Activated gamma-delta T cell (primary cell): ENCODE results near the gene KIF11.
"Not testable (repeated sequence)": the region's sequence is repeated elsewhere in the genome, so short reads cannot be mapped to it uniquely, and the experiment has no call there.

Experiments used
- DNase-seq: peaks from one replicate; lab custom pipeline; 2025; lab: John Stamatoyannopoulos, UW

KIF11 gene

GRCh38 chr10:92590623-92591549 lies 2.0 kb upstream of the KIF11 start:
- no peak for DNase-seq

GRCh38 chr10:92591550-92592022 lies 1.3 kb upstream of the KIF11 start:
- DNase-seq: peak; percentile 84

- no peak for DNase-seq
Measured at GRCh38 chr10:92593619-92594588, 974 bp downstream of the KIF11 start.

GRCh38 chr10:92595505-92595904 lies 2.6 kb downstream of the KIF11 start:
- DNase-seq: no peak

GRCh38 chr10:92598321-92598720 lies 5.4 kb downstream of the KIF11 start:
- no peak for DNase-seq

GRCh38 chr10:92604841-92605240 lies 11.9 kb downstream of the KIF11 start:
- DNase-seq: no peak

- DNase-seq: no peak
Measured at GRCh38 chr10:92615515-92615914, 22.6 kb downstream of the KIF11 start.

- no peak for DNase-seq
Measured at GRCh38 chr10:92619368-92619767, 26.4 kb downstream of the KIF11 start.

GRCh38 chr10:92627845-92628480 lies 35.0 kb downstream of the KIF11 start:
- DNase-seq: no peak

- no peak for DNase-seq
Measured at GRCh38 chr10:92629945-92630344, 37.0 kb downstream of the KIF11 start.

- DNase-seq: no peak
Measured at GRCh38 chr10:92638037-92638436, 45.1 kb downstream of the KIF11 start.

- no peak for DNase-seq
Measured at GRCh38 chr10:92640107-92640506, 47.2 kb downstream of the KIF11 start.

GRCh38 chr10:92641492-92641891 lies 48.6 kb downstream of the KIF11 start:
- no peak for DNase-seq

- DNase-seq: no peak
Measured at GRCh38 chr10:92644921-92645320, 52.0 kb downstream of the KIF11 start.

GRCh38 chr10:92650864-92651263 lies 57.9 kb downstream of the KIF11 start:
- DNase-seq: not testable (repeated sequence)

GRCh38 chr10:92655426-92655825 lies 62.5 kb downstream of the KIF11 start:
- DNase-seq: no peak

- no peak for DNase-seq
Measured at GRCh38 chr10:92656266-92656961, 63.5 kb downstream of the KIF11 start.

GRCh38 chr10:92657024-92657423 lies 64.1 kb downstream of the KIF11 start:
- no peak for DNase-seq

- no peak for DNase-seq
Measured at GRCh38 chr10:92662848-92663247, 69.9 kb downstream of the KIF11 start.

GRCh38 chr10:92664322-92664721 lies 71.4 kb downstream of the KIF11 start:
- DNase-seq: no peak

- no peak for DNase-seq
Measured at GRCh38 chr10:92667078-92667477, 74.1 kb downstream of the KIF11 start.
